ENCODE measurements around the gene SLC38A10.

The SLC38A10 gene

GRCh38 chr17:81202318-81202717 lies 92.8 kb downstream of the SLC38A10 start:
- DNase-seq (ENCODE audit: low read depth): no peak

GRCh38 chr17:81200695-81201580 lies 94.2 kb downstream of the SLC38A10 start:
- DNase-seq (ENCODE audit: low read depth): no peak

GRCh38 chr17:81200201-81200600 lies 94.9 kb downstream of the SLC38A10 start:
- no peak for DNase-seq (ENCODE audit: low read depth)

GRCh38 chr17:81199482-81199830 lies 95.7 kb downstream of the SLC38A10 start:
- DNase-seq (ENCODE audit: low read depth): no peak

GRCh38 chr17:81198826-81199481 lies 96.2 kb downstream of the SLC38A10 start:
- DNase-seq (ENCODE audit: low read depth): no peak

- no peak for DNase-seq (ENCODE audit: low read depth)
Observed at GRCh38 chr17:81197831-81198490, 97.1 kb downstream of the SLC38A10 start.

- DNase-seq (ENCODE audit: low read depth): no peak
Observed at GRCh38 chr17:81197409-81197795, 97.7 kb downstream of the SLC38A10 start.

- DNase-seq (ENCODE audit: low read depth): no peak
Observed at GRCh38 chr17:81196505-81197408, 98.3 kb downstream of the SLC38A10 start.

- DNase-seq (ENCODE audit: low read depth): no peak
Observed at GRCh38 chr17:81195941-81196495, 99.1 kb downstream of the SLC38A10 start.

All from T-helper 22 cell (primary cell).